NCI-H2029 treated with DMSO at 0.1 percent for 48 hours (cell line): ENCODE results near the gene GTPBP10.

Source experiments
- DNase-seq: peaks from one replicate; lab custom pipeline; 2025; lab: John Stamatoyannopoulos, UW

Gene GTPBP10

GRCh38 chr7:90432752-90433151 lies 86.2 kb downstream of the GTPBP10 start:
- DNase-seq: no peak

- no peak for DNase-seq
Measured at GRCh38 chr7:90433221-90433620, 86.7 kb downstream of the GTPBP10 start.
